LNCAP (cell line): ENCODE results near the gene CBY2.

Experiments
- CTCF ChIP-seq: fragments of 450-650 bp; IDR thresholded peaks from 2 replicates; pipeline ENCODE4 v1.5.1; 2017; ENCODE audit warnings: mild to moderate bottlenecking

CBY2 gene

GRCh38 chr13:45763419-45763818 lies 61.3 kb downstream of the CBY2 start:
- TF ChIP-seq CTCF, result no peak
